ENCODE results near the gene FYB1. TPM values are rescaled to one million over a fixed set of nuclear protein-coding genes. Genes with fewer than 3 reads are reported as not detected.

FYB1 gene
- polyA plus RNA-seq, 3 donors: 75.3 to 141 (median 118) TPM

- peak overlapping the region; percentile 65 for H3K4me2 ChIP-seq (replicated peaks; ENCODE audit: extremely low read depth, low read length, poor library complexity, severe bottlenecking)
- DNase-seq: peak; percentile 61 to 70 (median 66)
- TF ChIP-seq, protein P1, sequence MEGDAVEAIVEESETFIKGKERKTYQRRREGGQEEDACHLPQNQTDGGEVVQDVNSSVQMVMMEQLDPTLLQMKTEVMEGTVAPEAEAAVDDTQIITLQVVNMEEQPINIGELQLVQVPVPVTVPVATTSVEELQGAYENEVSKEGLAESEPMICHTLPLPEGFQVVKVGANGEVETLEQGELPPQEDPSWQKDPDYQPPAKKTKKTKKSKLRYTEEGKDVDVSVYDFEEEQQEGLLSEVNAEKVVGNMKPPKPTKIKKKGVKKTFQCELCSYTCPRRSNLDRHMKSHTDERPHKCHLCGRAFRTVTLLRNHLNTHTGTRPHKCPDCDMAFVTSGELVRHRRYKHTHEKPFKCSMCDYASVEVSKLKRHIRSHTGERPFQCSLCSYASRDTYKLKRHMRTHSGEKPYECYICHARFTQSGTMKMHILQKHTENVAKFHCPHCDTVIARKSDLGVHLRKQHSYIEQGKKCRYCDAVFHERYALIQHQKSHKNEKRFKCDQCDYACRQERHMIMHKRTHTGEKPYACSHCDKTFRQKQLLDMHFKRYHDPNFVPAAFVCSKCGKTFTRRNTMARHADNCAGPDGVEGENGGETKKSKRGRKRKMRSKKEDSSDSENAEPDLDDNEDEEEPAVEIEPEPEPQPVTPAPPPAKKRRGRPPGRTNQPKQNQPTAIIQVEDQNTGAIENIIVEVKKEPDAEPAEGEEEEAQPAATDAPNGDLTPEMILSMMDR (IDR thresholded peaks at IDR 0.05): no peak
- intact Hi-C loops (cut with micrococcal nuclease): no loop called here
- Mint-ChIP-seq H3K27ac (peak overlapping the region; percentile 43 to 83 (median 79)), H3K4me1 (peaks cover 77% of the 10 kb centered on the region), H3K9me3 (peaks cover 0 to 4% (median 0%) of the 10 kb centered on the region in 7 donors), H3K4me3 (peak overlapping the region; percentile 0 to 52), H3K36me3 (peaks cover 55 to 64% of the 10 kb centered on the region in 2 donors), H3K27me3 (ENCODE audit: low read depth in 3 of 3) (no peaks in the 10 kb centered on the region)
- H3K27me3 ChIP-seq (ENCODE audit: control insufficient read depth in 2 of 2, insufficient read depth in 2 of 2, low read length in 2 of 2): no peaks in the 10 kb centered on the region
- no peaks in the 10 kb centered on the region for H3K9me3 ChIP-seq (replicated peaks in 1 of 2; ENCODE audit: control insufficient read depth in 1 of 2, insufficient read depth in 1 of 2, low read length in 2 of 2)
- H3K9ac ChIP-seq (ENCODE audit: insufficient read depth, low read length, poor library complexity, severe bottlenecking): peak overlapping the region; percentile 20
- peaks cover 68% of the 10 kb centered on the region in 2 donors for H3K4me1 ChIP-seq (ENCODE audit: control insufficient read depth in 1 of 2, insufficient read depth in 2 of 2, low read length in 2 of 2)
- H3K27ac ChIP-seq (ENCODE audit: low read depth in 1 of 2, low read length in 2 of 2): peak overlapping the region in 1 of 2 donors; percentile 84
- H3K36me3 ChIP-seq (replicated peaks in 1 of 2; ENCODE audit: control insufficient read depth in 1 of 2, insufficient read depth in 2 of 2, low read length in 2 of 2): peaks cover 13 to 60% of the 10 kb centered on the region in 2 donors
- peaks cover 90% of the 10 kb centered on the region for H3K79me2 ChIP-seq (ENCODE audit: insufficient read depth, low read length)
- peak overlapping the region in 2 of 3 experiments; percentile 9 to 63 for H3K4me3 ChIP-seq (replicated peaks in 1 of 3; ENCODE audit: low read depth in 2 of 3, low read length in 3 of 3)
- WGBS (ENCODE audit: insufficient coverage): no CpG with 5 or more reads among the region's 3 CpGs
- H2AFZ ChIP-seq (ENCODE audit: insufficient read depth, low read depth, low read length, poor library complexity, severe bottlenecking): no peak overlapping the region
- H4K20me1 ChIP-seq (ENCODE audit: insufficient read depth, low read length): peaks cover 100% of the 10 kb centered on the region
Measured at GRCh38 chr5:39177631-39177964, 41.8 kb downstream of the FYB1 start.

- H3K4me1 Mint-ChIP-seq: peaks cover 71% of the 10 kb centered on the region
- Histone ChIP-seq H3K9ac (ENCODE audit: insufficient read depth, low read length, poor library complexity, severe bottlenecking) (peak overlapping the region; percentile 20), H3K9me3 (replicated peaks in 1 of 2; ENCODE audit: control insufficient read depth in 1 of 2, insufficient read depth in 1 of 2, low read length in 2 of 2) (no peaks in the 10 kb centered on the region), H3K27me3 (ENCODE audit: control insufficient read depth in 2 of 2, insufficient read depth in 2 of 2, low read length in 2 of 2) (no peaks in the 10 kb centered on the region), H3K4me1 (ENCODE audit: control insufficient read depth in 1 of 2, insufficient read depth in 2 of 2, low read length in 2 of 2) (peaks cover 62% of the 10 kb centered on the region in 2 donors), H3K27ac (ENCODE audit: low read depth in 1 of 2, low read length in 2 of 2) (peak overlapping the region; percentile 4 to 84), H3K4me2 (replicated peaks; ENCODE audit: extremely low read depth, low read length, poor library complexity, severe bottlenecking) (peak overlapping the region; percentile 65), H2AFZ (ENCODE audit: insufficient read depth, low read depth, low read length, poor library complexity, severe bottlenecking) (no peak overlapping the region), H3K79me2 (ENCODE audit: insufficient read depth, low read length) (peaks cover 89% of the 10 kb centered on the region), H4K20me1 (ENCODE audit: insufficient read depth, low read length) (peaks cover 100% of the 10 kb centered on the region), H3K4me3 (replicated peaks in 1 of 3; ENCODE audit: low read depth in 2 of 3, low read length in 3 of 3) (peak overlapping the region in 2 of 3 experiments; percentile 9 to 63), H3K36me3 (replicated peaks in 1 of 2; ENCODE audit: control insufficient read depth in 1 of 2, insufficient read depth in 2 of 2, low read length in 2 of 2) (peaks cover 13 to 59% of the 10 kb centered on the region in 2 donors)
- H3K9me3 Mint-ChIP-seq: peaks cover 0 to 4% (median 0%) of the 10 kb centered on the region in 7 donors
- intact Hi-C loops (cut with micrococcal nuclease): no loop called here
- peak overlapping the region; percentile 7 to 59 for H3K4me3 Mint-ChIP-seq
- no CpG with 5 or more reads among the region's 3 CpGs for WGBS (ENCODE audit: insufficient coverage)
- TF ChIP-seq, protein P1 (IDR thresholded peaks at IDR 0.05): no peak
- peaks cover 54 to 63% of the 10 kb centered on the region in 2 donors for H3K36me3 Mint-ChIP-seq
- DNase-seq: no peak
- no peaks in the 10 kb centered on the region for H3K27me3 Mint-ChIP-seq (ENCODE audit: low read depth in 3 of 3)
- peak overlapping the region; percentile 43 to 83 (median 79) for H3K27ac Mint-ChIP-seq
Measured at GRCh38 chr5:39176759-39177630, 42.4 kb downstream of the FYB1 start.

All from CD14-positive monocyte (primary cell).